Mesothelial cell of epicardium (in vitro differentiated cells): ENCODE results near the gene DNAH11. TPM values are rescaled to one million over a fixed set of nuclear protein-coding genes. Genes with fewer than 3 reads are reported as not detected.
"Not testable (repeated sequence)": the region's sequence is repeated elsewhere in the genome, so short reads cannot be mapped to it uniquely, and the experiment has no call there.

Experiments used
- DNase-seq, 2 experiments: peaks; one replicate each; pipeline ENCODE4 v3.0.0; 2021; ENCODE audit warnings: low spot score in 2 of 2; ENCODE audit not compliant: unreplicated experiment in 2 of 2
- H3K27ac Mint-ChIP-seq: 2 replicates; pipeline ENCODE4 v1.8.0; 2021; ENCODE audit warnings: mixed read lengths
- H3K27me3 Mint-ChIP-seq: 2 replicates; pipeline ENCODE4 v1.8.0; 2021; ENCODE audit warnings: low read depth, mixed read lengths
- H3K36me3 Mint-ChIP-seq: 2 replicates; pipeline ENCODE4 v1.8.0; 2021; ENCODE audit warnings: mixed read lengths
- H3K4me1 Mint-ChIP-seq: 2 replicates; pipeline ENCODE4 v1.8.0; 2021; ENCODE audit warnings: mixed read lengths
- H3K4me3 Mint-ChIP-seq: 2 replicates; pipeline ENCODE4 v1.8.0; 2021; ENCODE audit warnings: mild to moderate bottlenecking, moderate library complexity, mixed read lengths
- H3K9me3 Mint-ChIP-seq: 2 replicates; pipeline ENCODE4 v1.8.0; 2021; ENCODE audit warnings: mixed read lengths
- CTCF ChIP-seq: fragments of 200-600 bp; sonication (generic); IDR thresholded peaks from one replicate; pipeline ENCODE4 v1.5.0; 2021; ENCODE audit warnings: antibody characterized with exemption; ENCODE audit not compliant: unreplicated experiment
- total RNA-seq: library from RNA; stranded (reverse); gene quantifications from 3 replicates; pipeline ENCODE4 v1.2.1, GENCODE V29; 2021

DNAH11 gene
- total RNA-seq, 1 donor from 2014 or later = 0.80 TPM

GRCh38 chr7:21670496-21670895 lies 127.7 kb downstream of the DNAH11 start:
- Mint-ChIP-seq H3K27me3 (no peaks in the 10 kb centered on the region), H3K36me3 (no peaks in the 10 kb centered on the region), H3K9me3 (no peaks in the 10 kb centered on the region), H3K4me3 (no peak overlapping the region), H3K4me1 (no peaks in the 10 kb centered on the region), H3K27ac (no peak overlapping the region)
- DNase-seq = no peak
- TF ChIP-seq CTCF = no peak

GRCh38 chr7:21671859-21672258 lies 129.0 kb downstream of the DNAH11 start:
- DNase-seq = no peak
- no peak for TF ChIP-seq CTCF
- Mint-ChIP-seq H3K27ac (no peak overlapping the region), H3K4me1 (no peaks in the 10 kb centered on the region), H3K27me3 (no peaks in the 10 kb centered on the region), H3K36me3 (no peaks in the 10 kb centered on the region), H3K9me3 (no peaks in the 10 kb centered on the region), H3K4me3 (no peak overlapping the region)

- no peak for DNase-seq
- Mint-ChIP-seq H3K27me3 (no peaks in the 10 kb centered on the region), H3K9me3 (peaks cover 7% of the 10 kb centered on the region), H3K4me1 (no peaks in the 10 kb centered on the region), H3K4me3 (no peak overlapping the region), H3K36me3 (no peaks in the 10 kb centered on the region), H3K27ac (no peak overlapping the region)
- TF ChIP-seq CTCF = no peak
Measured at GRCh38 chr7:21675255-21675654, 132.4 kb downstream of the DNAH11 start.

GRCh38 chr7:21690705-21691104 lies 147.9 kb downstream of the DNAH11 start:
- DNase-seq = no peak
- H3K9me3 Mint-ChIP-seq = peaks cover 11% of the 10 kb centered on the region
- no peak for TF ChIP-seq CTCF
- H3K36me3 Mint-ChIP-seq = no peaks in the 10 kb centered on the region
- H3K4me3 Mint-ChIP-seq = no peak overlapping the region
- H3K4me1 Mint-ChIP-seq = no peaks in the 10 kb centered on the region
- H3K27me3 Mint-ChIP-seq = no peaks in the 10 kb centered on the region
- H3K27ac Mint-ChIP-seq = no peak overlapping the region

- not testable (repeated sequence) for H3K4me1 Mint-ChIP-seq, H3K4me3 Mint-ChIP-seq, H3K36me3 Mint-ChIP-seq, H3K27ac Mint-ChIP-seq, DNase-seq, H3K27me3 Mint-ChIP-seq
- peaks cover 15% of the 10 kb centered on the region for H3K9me3 Mint-ChIP-seq
Measured at GRCh38 chr7:21691146-21691545, 148.3 kb downstream of the DNAH11 start.

GRCh38 chr7:21700587-21700986 lies 157.7 kb downstream of the DNAH11 start:
- H3K27ac Mint-ChIP-seq, H3K27me3 Mint-ChIP-seq, DNase-seq, H3K36me3 Mint-ChIP-seq, H3K4me3 Mint-ChIP-seq, H3K4me1 Mint-ChIP-seq: not testable (repeated sequence)
- H3K9me3 Mint-ChIP-seq = peaks cover 13% of the 10 kb centered on the region

- H3K9me3 Mint-ChIP-seq = peaks cover 8% of the 10 kb centered on the region
- no peaks in the 10 kb centered on the region for H3K36me3 Mint-ChIP-seq
- no peak overlapping the region for H3K27ac Mint-ChIP-seq
- no peak for TF ChIP-seq CTCF
- H3K27me3 Mint-ChIP-seq = no peaks in the 10 kb centered on the region
- no peak overlapping the region for H3K4me3 Mint-ChIP-seq
- no peaks in the 10 kb centered on the region for H3K4me1 Mint-ChIP-seq
- DNase-seq = no peak
Measured at GRCh38 chr7:21702303-21702702, 159.5 kb downstream of the DNAH11 start.
